ENCODE data around the gene CLIP3. TPM values are rescaled to one million over a fixed set of nuclear protein-coding genes. Genes with fewer than 3 reads are reported as not detected.
"Not testable (repeated sequence)": the region's sequence is repeated elsewhere in the genome, so short reads cannot be mapped to it uniquely, and the experiment has no call there.

CLIP3 gene
- polyA plus RNA-seq, 2 of the 4 experiments (the other 2 are of a cell fraction): 1.1 to 1.5 TPM

GRCh38 chr19:36041092-36041491 is 8.4 kb upstream of the CLIP3 start:
- DNase-seq (ENCODE audit: low read depth in 1 of 2, low spot score in 1 of 2); FAIRE-seq; H3K4me3 ChIP-seq; H3K9me3 ChIP-seq; ATAC-seq: not testable (repeated sequence)
- WGBS (ENCODE audit: missing lambda C conversion rate): 85% methylated on average over 6 of the region's 6 CpGs
- Histone ChIP-seq H3K27ac (peak overlapping the region; percentile 41 to 58; a peak in 5 of 6 replicates), H3K4me2 (peak overlapping the region; percentile 54), H3K4me1 (peaks cover 20% of the 10 kb centered on the region)
- ChIA-PET CTCF (interaction anchor here (0.6 to 2.6 kb wide), 4 partner anchors 12 to 109 kb away, joined by 3 to 10 read pairs (median 3); no protein-coding TSS in a partner anchor), POLR2A (interaction anchor here (1.2 kb wide), 1 partner anchor 27 kb away, joined by 5 read pairs; the partner anchor contains the start of gene ALKBH6)
- peak; percentile 95 to 97 for TF ChIP-seq CEBPB (IDR thresholded peaks at IDR 0.05)

GRCh38 chr19:36040495-36040894 is 7.8 kb upstream of the CLIP3 start:
- no peak for ATAC-seq

GRCh38 chr19:36031308-36031707 is 1.4 kb downstream of the CLIP3 start:
- Histone ChIP-seq H3K4me1 (no peaks in the 10 kb centered on the region), H3K27ac (no peak overlapping the region), H3K9me3 (no peaks in the 10 kb centered on the region), H3K4me3 (no peak overlapping the region), H3K4me2 (no peak overlapping the region)
- ChIA-PET POLR2A (no interaction called here), CTCF (interaction anchor here (0.9 to 2.7 kb wide), 3 partner anchors 11 to 66 kb away, joined by 3 to 17 read pairs (median 3); no protein-coding TSS in a partner anchor)
- no peak for DNase-seq (ENCODE audit: low read depth in 1 of 2, low spot score in 1 of 2)
- FAIRE-seq: peak; percentile 63
- no peak for ATAC-seq
- WGBS (ENCODE audit: missing lambda C conversion rate): 90% methylated on average over 6 of the region's 6 CpGs
- TF ChIP-seq CBX2 (IDR thresholded peaks at IDR 0.05; ENCODE audit: borderline replicate concordance, low read depth): no peak
- no peak for TF ChIP-seq ZFP36 (IDR thresholded peaks at IDR 0.05; ENCODE audit: borderline replicate concordance, partially characterized antibody)
- no peak for TF ChIP-seq HOXA7 (CRISPR knock-in tag; IDR thresholded peaks at IDR 0.05)
- TF ChIP-seq RFX5 (IDR thresholded peaks at IDR 0.05): no peak
- TF ChIP-seq BHLHE40 (IDR thresholded peaks at IDR 0.05; ENCODE audit: low read depth, low read length): no peak
- TF ChIP-seq NPAS2 (CRISPR knock-in tag; IDR thresholded peaks at IDR 0.05; ENCODE audit: borderline replicate concordance): no peak
- no peak for TF ChIP-seq PHF8 (IDR thresholded peaks at IDR 0.05; ENCODE audit: borderline replicate concordance, low read depth)
- no peak for TF ChIP-seq E2F6 (IDR thresholded peaks at IDR 0.05; ENCODE audit: borderline replicate concordance, low read depth)
- no peak for TF ChIP-seq CBX8 (IDR thresholded peaks at IDR 0.05)
- TF ChIP-seq RARB (CRISPR knock-in tag; IDR thresholded peaks at IDR 0.05): no peak
- no peak for TF ChIP-seq KDM1A (IDR thresholded peaks at IDR 0.05; ENCODE audit: low read depth)
- no peak for TF ChIP-seq SMC3 (IDR thresholded peaks at IDR 0.05)
- no peak for TF ChIP-seq ZC3H11A (IDR thresholded peaks at IDR 0.05)
- no peak for TF ChIP-seq HOXB5 (CRISPR knock-in tag; IDR thresholded peaks at IDR 0.05)
- no peak for TF ChIP-seq ATOH8 (CRISPR knock-in tag; IDR thresholded peaks at IDR 0.05; ENCODE audit: low read depth)

More at GRCh38 chr19:36040495-36040894, 7.8 kb upstream of the CLIP3 start:
- peaks cover 20% of the 10 kb centered on the region for H3K4me1 ChIP-seq
- FAIRE-seq (peak; percentile 88), DNase-seq (ENCODE audit: low read depth in 1 of 2, low spot score in 1 of 2) (no peak)
- no peak overlapping the region for H3K4me2 ChIP-seq
- no peak overlapping the region for H3K4me3 ChIP-seq
- no peaks in the 10 kb centered on the region for H3K9me3 ChIP-seq
- WGBS (ENCODE audit: missing lambda C conversion rate): 89% methylated on average over 6 of the region's 6 CpGs
- ChIA-PET CTCF (interaction anchor here (0.9 to 2.6 kb wide), 3 partner anchors 11 to 48 kb away, joined by 3 to 10 read pairs (median 4); partner anchors contain the start of gene THAP8), POLR2A (no interaction called here)
- peak overlapping the region in 1 of 2 experiments; percentile 58; a peak in 1 of 6 replicates for H3K27ac ChIP-seq
- TF ChIP-seq MYC (IDR thresholded peaks at IDR 0.05; ENCODE audit: borderline replicate concordance, low read length) (no peak), CHD4 (IDR thresholded peaks at IDR 0.05; ENCODE audit: borderline replicate concordance) (no peak), HEYL (CRISPR knock-in tag; IDR thresholded peaks at IDR 0.05) (no peak), ZNF302 (CRISPR knock-in tag; IDR thresholded peaks at IDR 0.05) (no peak), CTCF (IDR thresholded peaks at IDR 0.05) (no peak), HMGXB4 (CRISPR knock-in tag; IDR thresholded peaks at IDR 0.05; ENCODE audit: borderline replicate concordance) (no peak), ZSCAN20 (CRISPR knock-in tag; IDR thresholded peaks at IDR 0.05) (no peak), BCL3 (IDR thresholded peaks at IDR 0.05) (no peak)
